Measurements from ENCODE around the gene PREP. TPM values are rescaled to one million over a fixed set of nuclear protein-coding genes. Genes with fewer than 3 reads are reported as not detected.

Gene PREP
- total and polyA plus RNA-seq, 12 donors, result 11.7 to 37.1 (median 17.7) TPM

- 67 to 76% (median 74%) methylated on average over 13 of the region's 13 CpGs for WGBS, 4 donors
- no peaks in the 10 kb centered on the region for H3K9me3 ChIP-seq (replicated peaks in 1 of 3)
- intact Hi-C loops (cut with DNase I), result no loop called here
- H3K4me3 ChIP-seq, result no peak overlapping the region
- H3K27me3 ChIP-seq, result peaks cover 11% of the 10 kb centered on the region
- TF ChIP-seq POLR2A (IDR thresholded peaks at IDR 0.05), result no peak
- TF ChIP-seq CTCF (IDR thresholded peaks at IDR 0.05), result no peak
- no peaks in the 10 kb centered on the region for H3K36me3 ChIP-seq (replicated peaks in 1 of 2)
- H3K27ac ChIP-seq, result no peak overlapping the region
- DNase-seq, result no peak
- no peaks in the 10 kb centered on the region for H3K4me1 ChIP-seq (replicated peaks in 1 of 2)
Observed at GRCh38 chr6:105259913-105260889, 142.7 kb downstream of the PREP start.

GRCh38 chr6:105258816-105259215 lies 144.1 kb downstream of the PREP start:
- H3K36me3 ChIP-seq (replicated peaks in 1 of 2), result no peaks in the 10 kb centered on the region
- intact Hi-C loops (cut with DNase I), result no loop called here
- H3K27ac ChIP-seq, result no peak overlapping the region
- no peak overlapping the region for H3K4me3 ChIP-seq
- peaks cover 11% of the 10 kb centered on the region for H3K27me3 ChIP-seq
- no peaks in the 10 kb centered on the region for H3K9me3 ChIP-seq (replicated peaks in 1 of 3)
- TF ChIP-seq CTCF (IDR thresholded peaks at IDR 0.05), result no peak
- no peak for TF ChIP-seq POLR2A (IDR thresholded peaks at IDR 0.05)
- no peak for DNase-seq
- H3K4me1 ChIP-seq (replicated peaks in 1 of 2), result no peaks in the 10 kb centered on the region
- WGBS, 4 donors, result 54 to 89% (median 88%) methylated on average over 5 of the region's 5 CpGs

- H3K9me3 ChIP-seq (replicated peaks in 1 of 3), result no peaks in the 10 kb centered on the region
- H3K36me3 ChIP-seq (replicated peaks in 1 of 2), result no peaks in the 10 kb centered on the region
- no peaks in the 10 kb centered on the region for H3K4me1 ChIP-seq (replicated peaks in 1 of 2)
- TF ChIP-seq POLR2A (IDR thresholded peaks at IDR 0.05) (no peak), CTCF (IDR thresholded peaks at IDR 0.05) (no peak)
- H3K4me3 ChIP-seq, result no peak overlapping the region
- no peak overlapping the region for H3K27ac ChIP-seq
- H3K27me3 ChIP-seq, result peaks cover 4% of the 10 kb centered on the region
- intact Hi-C loops (cut with DNase I), result no loop called here
- DNase-seq, result no peak
Observed at GRCh38 chr6:105257340-105257739, 145.5 kb downstream of the PREP start.

GRCh38 chr6:105256619-105257018 lies 146.3 kb downstream of the PREP start:
- no peaks in the 10 kb centered on the region for H3K4me1 ChIP-seq (replicated peaks in 1 of 2)

More at GRCh38 chr6:105256619-105257018, 146.3 kb downstream of the PREP start:
- intact Hi-C loops (cut with DNase I), result no loop called here
- TF ChIP-seq POLR2A (IDR thresholded peaks at IDR 0.05) (no peak), CTCF (IDR thresholded peaks at IDR 0.05) (no peak)
- Histone ChIP-seq H3K27ac (no peak overlapping the region), H3K9me3 (replicated peaks in 1 of 3) (no peaks in the 10 kb centered on the region), H3K27me3 (peaks cover 4% of the 10 kb centered on the region), H3K36me3 (replicated peaks in 1 of 2) (no peaks in the 10 kb centered on the region), H3K4me3 (no peak overlapping the region)
- no peak for DNase-seq
